ENCODE measurements around the gene FITM1. TPM values are rescaled to one million over a fixed set of nuclear protein-coding genes. Genes with fewer than 3 reads are reported as not detected.

The FITM1 gene
- total RNA-seq, 1 donor from 2014 or later = 1.1 TPM

DNA sequence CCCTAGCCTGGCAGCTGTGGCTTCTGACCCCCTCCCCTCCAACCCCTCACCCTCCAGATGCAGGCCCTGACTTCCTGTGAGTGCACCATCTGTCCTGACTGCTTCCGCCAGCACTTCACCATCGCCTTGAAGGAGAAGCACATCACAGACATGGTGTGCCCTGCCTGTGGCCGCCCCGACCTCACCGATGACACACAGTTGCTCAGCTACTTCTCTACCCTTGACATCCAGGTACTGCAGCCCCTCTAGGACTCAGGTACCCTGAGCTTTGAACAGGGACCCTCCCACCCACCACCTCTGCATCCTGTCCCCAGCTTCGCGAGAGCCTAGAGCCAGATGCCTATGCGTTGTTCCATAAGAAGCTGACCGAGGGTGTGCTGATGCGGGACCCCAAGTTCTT, 24.6 kb downstream of the FITM1 start:
- intact Hi-C loops (cut with micrococcal nuclease) = no loop called here

DNA sequence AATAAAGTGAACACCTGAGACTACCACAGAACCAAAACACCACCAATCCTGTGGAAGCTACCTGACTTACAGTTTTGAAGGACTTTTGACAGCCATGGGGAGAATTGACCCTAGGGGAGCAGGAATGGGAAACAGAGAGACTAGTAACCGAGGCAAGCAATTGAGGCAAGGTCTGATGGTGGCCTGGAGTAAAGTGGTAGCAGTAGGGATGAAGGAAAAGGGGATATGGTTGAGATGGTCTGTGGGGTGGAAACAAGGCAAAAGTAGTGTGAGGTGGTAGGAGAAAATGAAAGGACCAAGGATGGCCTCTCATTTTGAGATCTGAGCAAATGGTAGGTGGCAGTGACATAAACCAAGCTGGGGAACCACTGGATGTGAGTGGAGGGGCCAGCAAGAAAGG, 26.4 kb downstream of the FITM1 start:
- intact Hi-C loops (cut with micrococcal nuclease) = no loop called here

DNA sequence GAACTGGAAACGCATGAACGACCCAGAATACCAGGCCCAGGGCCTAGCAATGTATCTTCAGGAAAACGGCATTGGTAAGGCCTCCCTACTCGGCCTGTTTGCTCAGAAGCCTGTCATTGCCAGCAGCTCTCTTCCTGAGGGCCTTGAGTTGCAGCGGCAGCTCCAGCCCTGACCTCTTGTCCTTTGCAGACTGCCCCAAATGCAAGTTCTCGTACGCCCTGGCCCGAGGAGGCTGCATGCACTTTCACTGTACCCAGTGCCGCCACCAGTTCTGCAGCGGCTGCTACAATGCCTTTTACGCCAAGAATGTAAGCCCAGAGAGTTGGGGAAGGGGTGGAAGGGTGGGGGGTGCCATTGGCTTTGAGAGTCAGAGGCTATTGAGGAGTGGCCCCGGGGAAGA, 26.9 kb downstream of the FITM1 start:
- intact Hi-C loops (cut with micrococcal nuclease) = no loop called here

DNA sequence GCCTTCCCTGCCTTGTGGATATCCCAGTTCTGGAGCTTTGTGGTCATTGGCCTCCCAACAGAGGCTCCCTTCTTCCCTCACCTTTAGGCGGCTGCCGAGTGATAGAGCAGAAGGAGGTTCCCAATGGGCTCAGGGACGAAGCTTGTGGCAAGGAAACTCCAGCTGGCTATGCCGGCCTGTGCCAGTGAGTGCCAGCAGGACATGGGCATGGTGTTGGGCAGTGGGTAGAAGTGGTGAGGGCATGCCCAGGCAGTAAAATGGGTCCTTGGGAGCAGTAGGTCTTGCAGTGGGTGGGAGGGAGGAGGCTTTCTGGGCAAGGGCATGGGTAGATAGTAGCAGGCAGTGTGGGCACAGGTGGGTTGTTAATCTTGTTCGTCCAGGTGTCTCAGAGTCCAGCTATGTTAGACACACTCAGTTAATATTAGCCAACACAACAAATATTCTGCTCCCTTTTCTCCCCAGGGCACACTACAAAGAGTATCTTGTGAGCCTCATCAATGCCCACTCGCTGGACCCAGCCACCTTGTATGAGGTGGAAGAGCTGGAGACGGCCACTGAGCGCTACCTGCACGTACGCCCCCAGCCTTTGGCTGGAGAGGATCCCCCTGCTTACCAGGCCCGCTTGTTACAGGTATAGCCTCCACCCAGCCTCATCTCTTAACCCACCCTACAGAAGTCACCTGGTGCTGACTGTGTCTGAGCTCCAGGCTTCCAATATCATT, 29.5 kb downstream of the FITM1 start:
- intact Hi-C loops (cut with micrococcal nuclease) = no loop called here

DNA sequence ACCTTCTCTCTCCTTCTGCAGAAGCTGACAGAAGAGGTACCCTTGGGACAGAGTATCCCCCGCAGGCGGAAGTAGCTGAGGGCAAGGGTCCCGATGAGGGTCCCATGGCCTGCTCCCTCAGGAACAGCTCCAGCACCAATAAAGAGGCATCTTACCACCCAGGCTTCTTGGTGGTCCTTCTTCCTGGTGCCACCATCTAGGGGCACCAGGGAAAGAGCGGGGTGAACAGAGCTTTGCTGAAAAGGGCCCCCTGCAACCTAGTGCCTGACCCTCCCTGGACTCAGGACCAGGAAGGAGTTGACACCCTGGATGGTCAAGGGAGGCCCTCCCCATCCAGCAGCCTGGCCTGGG, 30.0 kb downstream of the FITM1 start:
- intact Hi-C loops (cut with micrococcal nuclease) = no loop called here

DNA sequence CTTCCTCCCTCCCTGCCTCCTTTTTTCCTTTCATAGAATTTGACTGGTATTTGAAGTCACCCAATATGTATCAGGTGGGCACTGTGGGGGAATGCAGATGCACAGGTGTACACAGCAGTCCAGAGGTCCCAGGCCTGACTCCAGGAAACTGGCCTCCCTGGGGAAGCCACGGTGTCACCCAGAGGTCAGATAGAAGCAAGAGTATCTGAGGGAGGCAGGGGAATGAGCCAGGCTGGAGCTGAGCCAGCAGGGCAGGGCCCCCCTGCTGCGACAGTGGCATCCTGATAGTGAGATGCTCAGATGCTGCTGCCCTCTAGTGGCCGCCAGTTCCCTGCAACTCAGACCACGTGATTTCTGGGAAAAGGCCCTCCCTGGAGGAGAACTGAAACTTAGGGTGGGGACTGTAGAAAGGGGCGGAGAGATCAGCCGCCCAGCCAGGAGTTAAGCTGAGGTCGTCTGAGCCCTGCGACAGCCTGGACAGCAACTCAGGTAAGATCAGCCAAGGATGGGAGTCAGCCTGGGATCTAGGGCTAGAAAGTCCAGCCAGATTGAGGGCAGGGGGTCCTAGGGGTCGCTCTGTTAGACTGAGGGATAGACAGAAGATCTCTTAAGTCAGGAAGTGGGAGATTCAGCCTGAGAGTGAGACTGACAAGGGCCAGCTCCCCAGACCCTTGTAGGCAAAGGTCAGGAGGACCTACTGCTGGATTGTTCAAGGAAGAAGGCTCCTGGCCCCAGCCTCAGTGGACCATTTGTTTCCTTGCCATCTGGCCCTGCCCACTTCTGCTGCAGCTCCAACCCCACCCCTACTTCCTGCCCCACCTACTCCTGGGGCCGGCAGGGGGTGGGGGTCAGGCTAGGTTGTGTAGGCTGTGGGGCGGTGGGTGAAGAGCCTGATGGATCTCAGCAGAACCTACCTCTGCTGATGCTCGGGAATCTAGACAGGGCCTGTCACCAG, 30.7 kb downstream of the FITM1 start, which contains the start of gene IRF9:
Gene IRF9, plus strand, starts transcription at position 416 of the 955 bp plus-strand sequence. CDS start 880 bp downstream, outside the sequence.
- intact Hi-C loops (cut with micrococcal nuclease) = loop anchor here (1.0 kb wide), 16 partner anchors 10 to 171 kb away; partner anchors contain the start of genes CHMP4A, EMC9, GMPR2 and IPO4

DNA sequence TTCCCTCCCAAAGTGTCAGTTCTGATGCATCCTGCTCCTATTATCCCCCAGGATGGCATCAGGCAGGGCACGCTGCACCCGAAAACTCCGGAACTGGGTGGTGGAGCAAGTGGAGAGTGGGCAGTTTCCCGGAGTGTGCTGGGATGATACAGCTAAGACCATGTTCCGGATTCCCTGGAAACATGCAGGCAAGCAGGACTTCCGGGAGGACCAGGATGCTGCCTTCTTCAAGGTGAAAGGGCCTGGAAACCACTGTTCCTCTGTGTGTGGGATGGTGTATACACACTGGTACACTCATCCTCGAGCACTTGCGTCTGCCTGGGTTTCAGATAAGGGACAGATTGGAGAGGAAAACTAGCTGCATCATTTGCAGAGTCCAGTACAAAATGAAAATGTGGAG, 31.6 kb downstream of the FITM1 start:
- intact Hi-C loops (cut with micrococcal nuclease) = no loop called here

DNA sequence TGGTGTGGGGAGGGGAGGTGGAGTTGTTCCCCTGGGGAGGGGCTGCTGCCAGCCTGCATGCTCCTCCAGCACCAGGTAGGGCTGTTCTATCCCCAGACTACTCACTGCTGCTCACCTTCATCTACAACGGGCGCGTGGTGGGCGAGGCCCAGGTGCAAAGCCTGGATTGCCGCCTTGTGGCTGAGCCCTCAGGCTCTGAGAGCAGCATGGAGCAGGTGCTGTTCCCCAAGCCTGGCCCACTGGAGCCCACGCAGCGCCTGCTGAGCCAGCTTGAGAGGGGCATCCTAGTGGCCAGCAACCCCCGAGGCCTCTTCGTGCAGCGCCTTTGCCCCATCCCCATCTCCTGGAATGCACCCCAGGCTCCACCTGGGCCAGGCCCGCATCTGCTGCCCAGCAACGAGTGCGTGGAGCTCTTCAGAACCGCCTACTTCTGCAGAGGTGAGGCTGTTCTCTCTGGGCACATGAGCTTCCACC, 34.1 kb downstream of the FITM1 start:
- intact Hi-C loops (cut with micrococcal nuclease) = no loop called here

DNA sequence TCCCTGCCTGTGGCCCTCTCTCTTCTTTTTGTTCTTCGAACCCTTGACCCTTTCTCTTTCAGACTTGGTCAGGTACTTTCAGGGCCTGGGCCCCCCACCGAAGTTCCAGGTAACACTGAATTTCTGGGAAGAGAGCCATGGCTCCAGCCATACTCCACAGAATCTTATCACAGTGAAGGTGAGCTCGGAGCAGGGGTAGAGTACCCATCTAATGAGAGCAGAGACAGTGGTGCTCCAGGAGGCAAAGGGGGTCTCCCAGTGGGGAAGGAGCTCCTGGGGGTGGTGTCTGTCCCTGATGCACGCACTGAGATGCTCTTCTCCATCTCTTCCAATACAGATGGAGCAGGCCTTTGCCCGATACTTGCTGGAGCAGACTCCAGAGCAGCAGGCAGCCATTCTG, 35.3 kb downstream of the FITM1 start:
- intact Hi-C loops (cut with micrococcal nuclease) = no loop called here

DNA sequence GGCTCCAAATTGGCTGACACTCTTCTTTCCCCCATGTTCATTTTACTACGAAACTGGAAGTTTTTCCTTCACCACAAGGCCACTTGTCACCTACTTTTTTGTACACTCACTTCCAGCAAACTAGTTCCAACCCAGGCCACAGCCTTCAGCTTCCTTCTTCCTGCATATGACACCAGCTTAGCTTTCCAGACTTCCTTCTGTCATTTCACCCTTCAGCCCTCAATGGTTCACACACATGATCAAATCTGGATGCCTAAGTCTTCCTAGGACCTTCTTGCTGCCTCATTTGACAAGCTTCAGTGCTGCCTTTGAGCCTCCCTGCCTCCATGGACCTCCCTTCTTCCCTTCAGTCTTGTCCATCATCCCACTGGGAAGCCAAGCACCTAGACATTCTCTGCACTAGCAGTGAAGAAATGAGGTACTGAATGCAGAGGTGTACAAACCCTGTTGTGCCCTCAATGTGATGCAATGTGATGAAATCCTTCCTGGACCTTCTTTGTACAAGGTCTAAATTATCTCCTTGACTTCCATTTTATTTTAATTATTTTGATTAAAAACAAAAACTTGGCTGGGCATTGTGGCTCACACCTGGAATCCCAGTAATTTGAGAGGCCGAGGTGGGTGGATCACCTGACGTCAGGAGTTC, 37.1 kb downstream of the FITM1 start:
- intact Hi-C loops (cut with micrococcal nuclease) = no loop called here

DNA sequence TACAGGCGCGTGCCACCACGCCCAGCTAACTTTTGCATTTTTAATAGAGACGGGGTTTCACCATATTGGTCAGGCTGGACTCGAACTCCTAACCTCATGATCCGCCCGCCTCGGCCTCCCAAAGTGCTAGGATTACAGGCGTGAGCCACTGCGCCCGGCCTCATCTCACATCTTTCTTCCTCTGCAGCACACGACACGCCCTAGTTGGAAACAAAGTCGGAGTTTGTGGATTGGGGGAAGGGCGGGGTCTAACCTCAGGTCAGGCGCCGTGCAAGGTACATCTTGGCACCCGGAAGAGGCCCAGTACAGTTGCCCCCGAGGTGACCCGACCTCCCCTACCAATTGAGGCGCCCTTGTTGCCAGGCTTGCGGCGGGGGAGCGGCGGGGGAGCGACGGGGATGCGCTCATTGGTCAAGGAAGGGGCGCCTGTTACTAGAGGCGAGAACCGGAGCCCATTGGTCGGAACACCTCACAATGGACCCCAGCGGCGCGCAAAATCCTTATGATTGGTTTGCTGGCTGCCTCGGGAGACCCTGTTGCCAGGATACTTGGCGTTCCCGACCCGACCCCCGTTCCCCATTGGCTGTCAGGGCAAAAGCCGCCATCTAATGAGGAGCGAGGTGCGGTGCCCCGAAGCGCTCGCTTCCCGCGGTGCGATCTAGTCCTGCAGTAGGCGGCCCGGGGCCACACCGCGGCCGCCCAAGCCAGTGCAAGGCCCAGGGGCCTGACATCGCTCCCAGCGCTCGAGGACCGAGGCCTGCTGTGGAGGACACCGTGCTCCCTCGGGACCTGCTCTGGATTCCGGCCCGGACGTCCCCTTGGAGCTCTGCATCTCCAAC, 41.2 kb downstream of the FITM1 start, which contains the start of gene REC8:
Gene REC8, plus strand, starts transcription at position 659 of the 839 bp plus-strand sequence. CDS start 473 bp downstream, outside the sequence.
- intact Hi-C loops (cut with micrococcal nuclease) = loop anchor here (1.0 kb wide), 1 partner anchor 10 kb away; the partner anchor contains the start of gene IRF9

DNA sequence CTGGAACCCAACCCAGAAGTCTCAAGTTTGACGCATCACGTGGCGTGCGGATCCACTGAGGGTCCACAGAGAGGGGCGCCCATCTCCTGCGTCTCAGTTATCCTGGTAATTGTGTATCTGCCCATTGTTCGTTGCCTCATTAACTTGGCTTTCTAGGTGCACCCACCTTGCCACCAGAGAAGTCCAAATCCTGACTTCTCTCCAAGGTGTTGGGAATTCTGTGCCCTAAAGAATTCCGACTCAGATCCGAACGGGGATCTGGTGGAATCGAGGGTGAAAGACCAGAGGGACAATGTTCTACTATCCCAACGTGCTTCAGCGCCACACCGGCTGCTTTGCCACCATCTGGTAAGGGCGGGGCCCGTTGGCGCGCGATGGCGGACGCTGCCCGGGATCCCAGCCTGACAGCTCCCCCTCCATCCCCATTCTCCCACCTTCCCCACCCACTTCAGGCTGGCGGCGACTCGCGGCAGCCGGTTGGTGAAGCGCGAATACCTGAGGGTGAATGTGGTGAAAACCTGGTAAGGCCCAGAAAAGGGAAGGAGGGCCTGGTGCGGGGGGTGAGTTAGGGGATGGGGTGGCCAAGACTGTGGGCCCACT, 41.9 kb downstream of the FITM1 start:
- intact Hi-C loops (cut with micrococcal nuclease) = no loop called here

DNA sequence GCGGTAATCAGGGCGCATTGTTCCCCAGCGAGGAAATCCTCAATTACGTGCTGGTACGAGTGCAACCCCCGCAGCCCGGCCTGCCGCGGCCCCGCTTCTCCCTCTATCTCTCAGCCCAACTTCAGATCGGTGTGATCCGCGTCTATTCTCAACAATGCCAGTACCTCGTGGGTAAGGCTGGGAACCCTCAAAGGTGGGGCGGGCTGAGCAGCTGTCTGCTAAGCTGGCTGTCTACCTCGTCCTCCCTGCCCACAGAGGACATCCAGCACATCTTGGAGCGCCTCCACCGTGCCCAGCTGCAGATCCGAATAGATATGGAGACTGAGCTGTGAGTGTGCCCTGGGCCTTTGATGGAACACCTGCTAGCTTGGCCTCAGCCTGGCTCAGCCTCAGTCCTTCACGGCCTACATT, 42.4 kb downstream of the FITM1 start:
- intact Hi-C loops (cut with micrococcal nuclease) = no loop called here

DNA sequence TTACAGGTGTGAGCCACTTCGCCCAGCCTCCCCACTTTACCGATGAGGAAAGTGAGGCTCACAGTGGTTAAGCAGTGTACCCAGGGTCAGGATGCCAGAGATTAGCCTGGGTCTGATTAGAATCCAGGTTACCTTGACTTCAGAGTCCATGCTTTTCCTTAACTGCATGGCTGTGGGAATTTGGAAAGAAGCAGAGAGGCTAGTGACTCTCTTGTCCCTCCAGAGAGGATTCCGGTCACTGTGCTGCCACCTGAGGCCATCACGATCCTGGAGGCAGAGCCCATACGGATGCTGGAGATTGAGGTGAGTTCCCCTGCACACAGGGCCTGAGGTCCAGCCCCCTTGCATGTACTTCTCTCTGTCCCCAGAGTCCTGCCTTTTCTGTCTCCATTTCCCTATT, 46.1 kb downstream of the FITM1 start:
- intact Hi-C loops (cut with micrococcal nuclease) = no loop called here

DNA sequence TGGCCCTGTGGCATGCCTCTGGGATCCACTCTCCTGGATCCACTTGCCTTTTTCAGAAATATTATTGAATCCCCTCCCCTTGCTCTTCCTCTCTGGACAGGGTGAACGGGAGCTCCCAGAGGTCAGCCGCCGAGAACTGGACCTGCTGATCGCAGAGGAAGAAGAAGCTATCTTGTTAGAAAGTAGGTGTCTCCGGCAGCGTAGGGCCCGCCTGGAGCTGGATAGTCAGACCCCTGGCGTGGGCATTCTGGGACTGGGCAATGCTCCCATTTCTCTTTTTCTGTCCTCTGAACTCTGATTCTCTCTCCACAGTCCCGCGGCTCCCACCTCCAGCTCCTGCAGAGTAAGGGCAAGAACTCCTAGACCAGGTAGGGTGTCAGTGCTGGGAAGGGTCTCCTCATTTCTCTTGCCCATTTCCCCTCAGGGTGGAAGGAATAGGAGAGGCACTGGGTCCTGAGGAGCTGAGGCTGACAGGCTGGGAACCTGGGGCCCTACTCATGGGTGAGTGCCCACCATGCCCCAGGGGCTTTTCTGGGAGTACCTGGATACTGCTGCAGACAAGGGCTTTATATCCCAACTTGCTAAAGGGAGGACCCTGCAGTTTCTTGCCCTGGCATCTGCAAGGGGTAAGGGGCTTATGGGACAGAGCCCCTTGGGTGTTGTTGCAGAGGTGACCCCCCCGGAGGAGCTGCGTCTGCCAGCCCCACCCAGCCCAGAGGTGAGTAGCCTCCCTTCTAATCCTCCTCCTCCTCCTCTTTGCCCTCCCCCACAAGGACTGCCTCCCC, 46.8 kb downstream of the FITM1 start:
- intact Hi-C loops (cut with micrococcal nuclease) = no loop called here

DNA sequence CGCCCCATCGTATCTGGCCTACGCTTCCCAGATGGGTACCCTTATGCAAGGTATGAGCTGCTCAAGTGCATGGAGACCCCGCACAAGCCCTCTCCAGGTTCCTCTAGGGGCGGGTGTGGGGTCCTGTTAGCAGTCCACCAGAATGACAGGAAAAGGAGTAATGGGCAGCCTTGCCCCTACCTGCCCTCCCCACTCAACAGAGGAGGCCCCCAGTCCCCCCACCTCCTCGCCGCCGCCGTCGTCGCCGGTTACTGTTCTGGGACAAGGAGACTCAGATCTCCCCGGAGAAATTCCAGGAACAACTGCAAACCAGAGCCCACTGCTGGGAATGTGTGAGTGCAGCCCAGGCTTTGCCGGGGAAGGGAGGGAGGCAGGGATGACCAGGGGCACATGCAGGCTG, 47.4 kb downstream of the FITM1 start:
- intact Hi-C loops (cut with micrococcal nuclease) = no loop called here

DNA sequence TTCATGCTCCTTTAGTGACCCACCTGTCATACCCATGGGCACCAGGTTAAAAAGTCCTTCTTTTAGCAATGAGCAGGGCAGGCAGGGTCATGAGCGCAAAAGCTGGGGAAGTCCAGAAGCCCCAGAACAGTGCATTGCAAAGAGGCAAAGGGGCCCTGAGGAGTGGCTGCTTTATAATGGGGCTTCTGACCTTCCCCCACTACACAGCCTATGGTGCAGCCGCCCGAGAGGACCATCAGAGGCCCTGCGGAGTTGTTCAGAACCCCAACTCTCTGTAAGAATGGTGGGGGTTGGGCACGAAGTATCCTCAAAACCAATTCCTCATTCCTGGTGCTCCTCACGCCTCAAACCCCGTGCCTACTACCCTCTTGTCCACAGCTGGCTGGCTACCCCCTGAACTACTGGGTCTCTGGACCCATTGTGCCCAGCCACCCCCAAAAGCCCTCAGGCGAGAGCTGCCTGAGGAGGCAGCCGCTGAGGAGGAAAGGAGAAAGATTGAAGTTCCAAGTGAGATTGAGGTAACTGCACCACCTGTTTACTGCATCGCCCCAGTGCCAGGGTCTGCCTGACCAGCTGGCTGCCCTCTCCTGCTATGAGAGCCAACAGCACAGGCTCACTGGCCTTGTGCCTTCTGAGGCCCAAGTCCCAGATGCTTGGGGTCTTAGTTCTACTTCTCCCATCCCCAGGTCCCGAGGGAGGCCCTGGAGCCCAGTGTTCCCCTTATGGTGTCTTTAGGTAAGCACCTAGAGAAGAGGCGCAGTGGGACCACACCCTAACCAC, 48.1 kb downstream of the FITM1 start:
- intact Hi-C loops (cut with micrococcal nuclease) = no loop called here

DNA sequence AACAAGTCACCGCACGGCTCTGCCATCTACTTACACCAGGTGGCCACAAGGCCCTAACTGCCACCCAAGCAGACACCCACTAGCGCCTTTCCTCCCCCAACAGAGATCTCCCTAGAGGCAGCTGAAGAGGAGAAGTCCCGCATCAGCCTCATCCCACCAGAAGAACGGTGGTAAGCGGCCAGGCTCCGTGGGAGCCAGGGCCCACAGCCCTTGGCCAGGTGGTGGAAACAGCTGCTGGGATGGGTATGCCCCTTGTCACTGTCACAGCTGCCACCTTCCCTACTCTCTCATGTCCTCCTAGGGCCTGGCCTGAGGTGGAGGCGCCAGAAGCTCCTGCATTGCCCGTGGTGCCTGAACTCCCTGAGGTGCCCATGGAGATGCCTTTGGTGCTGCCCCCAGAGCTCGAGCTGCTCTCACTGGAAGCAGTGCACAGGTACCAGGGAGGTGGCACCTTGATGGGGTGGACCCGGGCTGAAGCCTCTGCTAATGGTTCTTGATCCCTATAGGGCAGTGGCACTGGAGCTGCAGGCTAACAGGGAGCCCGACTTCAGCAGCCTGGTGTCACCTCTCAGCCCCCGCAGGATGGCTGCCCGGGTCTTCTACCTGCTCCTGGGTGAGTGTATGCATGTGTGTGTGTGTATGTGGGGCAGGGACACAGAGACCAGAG, 49.0 kb downstream of the FITM1 start:
- intact Hi-C loops (cut with micrococcal nuclease) = no loop called here

Data from T-helper 1 cell treated with Interleukin-12 subunit alpha and Interleukin-12 subunit beta and Interleukin-4 antibody, amounts not matched to agents 30 ng/mL and 1 ng/mL, for 36 hours (primary cell).